ENCODE measurements around the gene FAM25A. TPM values are rescaled to one million over a fixed set of nuclear protein-coding genes. Genes with fewer than 3 reads are reported as not detected.
"Not testable (repeated sequence)": the region's sequence is repeated elsewhere in the genome, so short reads cannot be mapped to it uniquely, and the experiment has no call there.

FAM25A gene
- total RNA-seq = not detected

- H3K4me3 Mint-ChIP-seq; H3K27me3 Mint-ChIP-seq; ATAC-seq; DNase-seq; H3K4me1 Mint-ChIP-seq; H3K36me3 Mint-ChIP-seq; H3K27ac Mint-ChIP-seq; H3K9me3 Mint-ChIP-seq (ENCODE audit: low read depth); CTCF ChIA-PET: not testable (repeated sequence)
These were observed at the start of gene FAM25A for GRCh38 chr10:87020056-87020455. TSS of gene FAM25A (plus strand) at chr10:87020294. CDS start at chr10:87020325, 31 bp downstream.

GRCh38 chr10:86970982-86971231 is 49.2 kb upstream of the FAM25A start:
- peak overlapping the region; percentile 45 for H3K27ac Mint-ChIP-seq
- peak overlapping the region; percentile 62 for H3K4me3 Mint-ChIP-seq
- CTCF ChIA-PET = interaction anchor here (0.5 to 1.7 kb wide), 5 partner anchors 9 to 563 kb away, joined by 3 to 6 read pairs (median 3); no protein-coding TSS in a partner anchor
- H3K4me1 Mint-ChIP-seq = peaks cover 27% of the 10 kb centered on the region
- no peaks in the 10 kb centered on the region for H3K9me3 Mint-ChIP-seq (ENCODE audit: low read depth)
- DNase-seq (no peak), ATAC-seq (no peak)
- peaks cover 34% of the 10 kb centered on the region for H3K27me3 Mint-ChIP-seq
- no peaks in the 10 kb centered on the region for H3K36me3 Mint-ChIP-seq

GRCh38 chr10:86971232-86971991 is 48.7 kb upstream of the FAM25A start:
- DNase-seq = peak; percentile 87
- peaks cover 22% of the 10 kb centered on the region for H3K4me1 Mint-ChIP-seq
- H3K36me3 Mint-ChIP-seq = no peaks in the 10 kb centered on the region
- CTCF ChIA-PET = interaction anchor here (0.5 to 0.9 kb wide), 4 partner anchors 9 to 563 kb away, joined by 3 read pairs; no protein-coding TSS in a partner anchor
- peak; percentile 93 for ATAC-seq
- H3K9me3 Mint-ChIP-seq (ENCODE audit: low read depth) = no peaks in the 10 kb centered on the region
- H3K27me3 Mint-ChIP-seq = peaks cover 34% of the 10 kb centered on the region
- peak overlapping the region; percentile 24 for H3K27ac Mint-ChIP-seq
- H3K4me3 Mint-ChIP-seq = peak overlapping the region; percentile 68

- Mint-ChIP-seq H3K9me3 (ENCODE audit: low read depth) (no peaks in the 10 kb centered on the region), H3K27ac (no peak overlapping the region), H3K36me3 (no peaks in the 10 kb centered on the region), H3K4me3 (no peak overlapping the region), H3K4me1 (peaks cover 13% of the 10 kb centered on the region), H3K27me3 (peaks cover 34% of the 10 kb centered on the region)
- no peak for ATAC-seq
- DNase-seq = no peak
- CTCF ChIA-PET = no interaction called here
These were observed 47.3 kb upstream of the FAM25A start for GRCh38 chr10:86972613-86973380.

- CTCF ChIA-PET = interaction anchor here (1.2 kb wide), 1 partner anchor 35 kb away, joined by 3 read pairs; no protein-coding TSS in a partner anchor
- no peak for ATAC-seq
- H3K36me3 Mint-ChIP-seq = no peaks in the 10 kb centered on the region
- no peak for DNase-seq
- peaks cover 24% of the 10 kb centered on the region for H3K27me3 Mint-ChIP-seq
- no peak overlapping the region for H3K27ac Mint-ChIP-seq
- H3K4me3 Mint-ChIP-seq = no peak overlapping the region
- peaks cover 13% of the 10 kb centered on the region for H3K4me1 Mint-ChIP-seq
- H3K9me3 Mint-ChIP-seq (ENCODE audit: low read depth) = no peaks in the 10 kb centered on the region
These were observed 45.6 kb upstream of the FAM25A start for GRCh38 chr10:86974484-86974883.

GRCh38 chr10:86976362-86977056 is 43.6 kb upstream of the FAM25A start:
- H3K27ac Mint-ChIP-seq = no peak overlapping the region
- CTCF ChIA-PET = interaction anchor here (0.7 to 1.5 kb wide), 3 partner anchors 10 to 266 kb away, joined by 3 to 4 read pairs (median 4); no protein-coding TSS in a partner anchor
- DNase-seq = no peak
- ATAC-seq = no peak
- H3K36me3 Mint-ChIP-seq = no peaks in the 10 kb centered on the region
- peaks cover 6% of the 10 kb centered on the region for H3K4me1 Mint-ChIP-seq
- peaks cover 27% of the 10 kb centered on the region for H3K27me3 Mint-ChIP-seq
- H3K4me3 Mint-ChIP-seq = no peak overlapping the region
- no peaks in the 10 kb centered on the region for H3K9me3 Mint-ChIP-seq (ENCODE audit: low read depth)

GRCh38 chr10:86978457-86978856 is 41.6 kb upstream of the FAM25A start:
- H3K4me3 Mint-ChIP-seq; H3K9me3 Mint-ChIP-seq (ENCODE audit: low read depth); H3K27ac Mint-ChIP-seq; CTCF ChIA-PET; H3K36me3 Mint-ChIP-seq; ATAC-seq; H3K4me1 Mint-ChIP-seq; DNase-seq: not testable (repeated sequence)
- H3K27me3 Mint-ChIP-seq = peaks cover 24% of the 10 kb centered on the region

GRCh38 chr10:86979296-86979818 is 40.7 kb upstream of the FAM25A start:
- Mint-ChIP-seq H3K4me3 (no peak overlapping the region), H3K27ac (no peak overlapping the region), H3K27me3 (peaks cover 25% of the 10 kb centered on the region), H3K4me1 (no peaks in the 10 kb centered on the region), H3K36me3 (no peaks in the 10 kb centered on the region), H3K9me3 (ENCODE audit: low read depth) (no peaks in the 10 kb centered on the region)
- DNase-seq (no peak), ATAC-seq (no peak)
- CTCF ChIA-PET = no interaction called here

GRCh38 chr10:86979977-86980448 is 40.1 kb upstream of the FAM25A start:
- H3K27me3 Mint-ChIP-seq = peaks cover 25% of the 10 kb centered on the region
- DNase-seq (no peak), ATAC-seq (no peak)
- no peaks in the 10 kb centered on the region for H3K4me1 Mint-ChIP-seq
- no peaks in the 10 kb centered on the region for H3K36me3 Mint-ChIP-seq
- H3K9me3 Mint-ChIP-seq (ENCODE audit: low read depth) = no peaks in the 10 kb centered on the region
- CTCF ChIA-PET = interaction anchor here (0.6 kb wide), 1 partner anchor 41 kb away, joined by 3 read pairs; no protein-coding TSS in a partner anchor
- no peak overlapping the region for H3K4me3 Mint-ChIP-seq
- no peak overlapping the region for H3K27ac Mint-ChIP-seq

GRCh38 chr10:86981020-86981419 is 39.1 kb upstream of the FAM25A start:
- not testable (repeated sequence) for H3K9me3 Mint-ChIP-seq (ENCODE audit: low read depth); ATAC-seq; H3K27ac Mint-ChIP-seq

GRCh38 chr10:86981716-86982115 is 38.4 kb upstream of the FAM25A start:
- no peak for DNase-seq

More at GRCh38 chr10:86981020-86981419, 39.1 kb upstream of the FAM25A start:
- H3K36me3 Mint-ChIP-seq, H3K4me3 Mint-ChIP-seq, CTCF ChIA-PET, H3K4me1 Mint-ChIP-seq, DNase-seq: not testable (repeated sequence)
- peaks cover 25% of the 10 kb centered on the region for H3K27me3 Mint-ChIP-seq

GRCh38 chr10:86984498-86984897 is 35.6 kb upstream of the FAM25A start:
- H3K27ac Mint-ChIP-seq; H3K4me3 Mint-ChIP-seq; ATAC-seq; DNase-seq; H3K4me1 Mint-ChIP-seq; H3K36me3 Mint-ChIP-seq; H3K9me3 Mint-ChIP-seq (ENCODE audit: low read depth); CTCF ChIA-PET: not testable (repeated sequence)
- H3K27me3 Mint-ChIP-seq = peaks cover 39% of the 10 kb centered on the region

More at GRCh38 chr10:86981716-86982115, 38.4 kb upstream of the FAM25A start:
- Mint-ChIP-seq H3K36me3 (no peaks in the 10 kb centered on the region), H3K27ac (no peak overlapping the region), H3K4me1 (no peaks in the 10 kb centered on the region), H3K9me3 (ENCODE audit: low read depth) (no peaks in the 10 kb centered on the region), H3K27me3 (peaks cover 25% of the 10 kb centered on the region), H3K4me3 (no peak overlapping the region)
- no peak for ATAC-seq
- CTCF ChIA-PET = no interaction called here

- DNase-seq = no peak
- CTCF ChIA-PET = interaction anchor here (1.1 kb wide), 1 partner anchor 50 kb away, joined by 7 read pairs; no protein-coding TSS in a partner anchor
- Mint-ChIP-seq H3K4me1 (no peaks in the 10 kb centered on the region), H3K9me3 (ENCODE audit: low read depth) (no peaks in the 10 kb centered on the region), H3K4me3 (no peak overlapping the region), H3K36me3 (no peaks in the 10 kb centered on the region), H3K27me3 (peaks cover 30% of the 10 kb centered on the region), H3K27ac (no peak overlapping the region)
- no peak for ATAC-seq
These were observed 31.6 kb upstream of the FAM25A start for GRCh38 chr10:86988520-86988919.
